Endodermal cell (in vitro differentiated cells): ENCODE data around the gene ARAP2. TPM values are rescaled to one million over a fixed set of nuclear protein-coding genes. Genes with fewer than 3 reads are reported as not detected.

ENCODE experiments used
- DNase-seq: peaks from one replicate; pipeline ENCODE4 v3.0.0-alpha.2; 2017
- H3K27ac ChIP-seq: 2 replicates; pipeline ENCODE4 v1.5.1; 2013; ENCODE audit warnings: mild to moderate bottlenecking, low read depth, low read length, moderate library complexity
- H3K27me3 ChIP-seq: 2 replicates; pipeline ENCODE4 v1.6.1; 2013; ENCODE audit warnings: mild to moderate bottlenecking, low read length, moderate library complexity; ENCODE audit not compliant: insufficient read depth, control insufficient read depth, poor library complexity, severe bottlenecking
- H3K36me3 ChIP-seq: 2 replicates; pipeline ENCODE4 v1.7.0; 2013; ENCODE audit warnings: mild to moderate bottlenecking, low read length, moderate library complexity; ENCODE audit not compliant: control insufficient read depth, insufficient read depth
- H3K4me1 ChIP-seq: one replicate; pipeline ENCODE4 v1.7.0; 2013; ENCODE audit warnings: low read length; ENCODE audit not compliant: control insufficient read depth, insufficient read depth
- H3K4me3 ChIP-seq: 2 replicates; pipeline ENCODE4 v1.5.1; 2013; ENCODE audit warnings: mild to moderate bottlenecking, low read length, moderate library complexity
- H3K9ac ChIP-seq: 2 replicates; pipeline ENCODE4 v1.6.1; 2013; ENCODE audit warnings: mild to moderate bottlenecking, low read length, moderate library complexity; ENCODE audit not compliant: poor library complexity, severe bottlenecking; ENCODE audit errors: extremely low read depth
- H3K9me3 ChIP-seq: 2 replicates; pipeline ENCODE4 v1.6.1; 2013; ENCODE audit warnings: mild to moderate bottlenecking, low read length, moderate library complexity; ENCODE audit not compliant: control insufficient read depth
- H3K27ac Mint-ChIP-seq: 2 replicates; pipeline ENCODE4 v1.8.0; 2020; ENCODE audit warnings: mixed read lengths
- H3K27me3 Mint-ChIP-seq: 2 replicates; pipeline ENCODE4 v1.8.0; 2021; ENCODE audit warnings: mild to moderate bottlenecking, mixed read lengths; ENCODE audit not compliant: insufficient read depth
- H3K36me3 Mint-ChIP-seq: 2 replicates; pipeline ENCODE4 v1.8.0; 2020; ENCODE audit warnings: low read depth, mixed read lengths
- H3K4me1 Mint-ChIP-seq: 2 replicates; pipeline ENCODE4 v1.8.0; 2020; ENCODE audit warnings: mixed read lengths
- H3K4me3 Mint-ChIP-seq: 2 replicates; pipeline ENCODE4 v1.8.0; 2020; ENCODE audit warnings: mild to moderate bottlenecking, moderate library complexity, mixed read lengths
- H3K9me3 Mint-ChIP-seq: 2 replicates; pipeline ENCODE4 v1.8.0; 2020; ENCODE audit warnings: mild to moderate bottlenecking, mixed read lengths
- CTCF ChIP-seq: fragments of 200-600 bp; sonication (generic); conservative IDR thresholded peaks from 2 replicates; pipeline ENCODE4 v1.5.0; 2021; ENCODE audit warnings: antibody characterized with exemption, mild to moderate bottlenecking
- WGBS, 2 experiments: methylation state at CpG; one replicate each; pipeline versions ENCODE4 v1.1.5 to v1.1.7; 2013; ENCODE audit warnings: missing lambda C conversion rate in 2 of 2, mixed read lengths in 1 of 2; ENCODE audit not compliant: insufficient coverage in 1 of 2, insufficient read length in 1 of 2; 5-methylcytosine and 5-hydroxymethylcytosine counted together
- total RNA-seq, 2 donors: library from RNA; stranded (reverse); fragmentation: NEBNext Ultra II Directional in 1 of 2; extraction: Animal tissue kit (Norgen Biotek cat#: 25700) in 1 of 2; gene quantifications; 2 replicates in 1 of 2; 3 replicates in 1 of 2; pipeline ENCODE4 v1.2.1, GENCODE V29; 2021

The ARAP2 gene
- total RNA-seq, 2 donors from 2014 or later = 2.2 to 5.5 TPM

DNA sequence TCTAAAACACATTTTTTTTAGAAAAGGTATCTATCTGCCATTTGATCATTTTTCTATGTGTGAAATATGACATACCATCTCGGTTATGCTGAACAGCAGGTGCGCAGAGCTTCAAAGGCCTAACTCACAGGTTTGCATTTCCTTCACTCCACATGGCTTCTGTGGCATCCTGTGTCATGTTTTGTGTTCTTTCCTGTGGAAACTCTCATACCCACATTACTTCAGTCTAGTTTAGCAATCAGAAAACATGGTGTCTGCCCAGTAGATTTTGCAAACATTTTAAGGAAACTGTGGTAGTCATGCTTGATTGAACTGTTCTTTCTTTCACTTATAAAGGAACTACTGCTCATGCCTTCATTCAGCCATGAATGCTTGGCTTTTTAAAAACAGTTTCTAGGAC, 11.3 kb upstream of the ARAP2 start:
- H3K27ac Mint-ChIP-seq = no peak overlapping the region
- H3K27ac ChIP-seq = no peak overlapping the region
- H3K27me3 ChIP-seq = no peaks in the 10 kb centered on the region
- H3K9ac ChIP-seq = no peak overlapping the region
- no peaks in the 10 kb centered on the region for H3K36me3 ChIP-seq
- no peak for DNase-seq
- no peaks in the 10 kb centered on the region for H3K9me3 ChIP-seq
- no peaks in the 10 kb centered on the region for H3K4me1 Mint-ChIP-seq
- no peak for TF ChIP-seq CTCF
- no peaks in the 10 kb centered on the region for H3K36me3 Mint-ChIP-seq
- no peaks in the 10 kb centered on the region for H3K4me1 ChIP-seq
- no peak overlapping the region for H3K4me3 Mint-ChIP-seq
- no peak overlapping the region for H3K4me3 ChIP-seq
- 89 to 100% methylated on average over 2 of the region's 2 CpGs for WGBS, 2 experiments
- no peaks in the 10 kb centered on the region for H3K9me3 Mint-ChIP-seq
- H3K27me3 Mint-ChIP-seq = no peaks in the 10 kb centered on the region

GRCh38 chr4:36254371-36254770, 10.1 kb upstream of the ARAP2 start:
- H3K4me3 ChIP-seq = no peak overlapping the region
- no peaks in the 10 kb centered on the region for H3K36me3 Mint-ChIP-seq
- H3K9ac ChIP-seq = no peak overlapping the region
- no peaks in the 10 kb centered on the region for H3K4me1 ChIP-seq
- no peaks in the 10 kb centered on the region for H3K27me3 Mint-ChIP-seq
- no peaks in the 10 kb centered on the region for H3K9me3 Mint-ChIP-seq
- no peak for TF ChIP-seq CTCF
- H3K27me3 ChIP-seq = no peaks in the 10 kb centered on the region
- H3K4me3 Mint-ChIP-seq = no peak overlapping the region
- 83 to 92% methylated on average over 2 of the region's 2 CpGs for WGBS, 2 experiments
- H3K9me3 ChIP-seq = no peaks in the 10 kb centered on the region
- no peak for DNase-seq
- H3K27ac ChIP-seq = no peak overlapping the region
- no peaks in the 10 kb centered on the region for H3K36me3 ChIP-seq
- H3K27ac Mint-ChIP-seq = no peak overlapping the region
- no peaks in the 10 kb centered on the region for H3K4me1 Mint-ChIP-seq

DNA sequence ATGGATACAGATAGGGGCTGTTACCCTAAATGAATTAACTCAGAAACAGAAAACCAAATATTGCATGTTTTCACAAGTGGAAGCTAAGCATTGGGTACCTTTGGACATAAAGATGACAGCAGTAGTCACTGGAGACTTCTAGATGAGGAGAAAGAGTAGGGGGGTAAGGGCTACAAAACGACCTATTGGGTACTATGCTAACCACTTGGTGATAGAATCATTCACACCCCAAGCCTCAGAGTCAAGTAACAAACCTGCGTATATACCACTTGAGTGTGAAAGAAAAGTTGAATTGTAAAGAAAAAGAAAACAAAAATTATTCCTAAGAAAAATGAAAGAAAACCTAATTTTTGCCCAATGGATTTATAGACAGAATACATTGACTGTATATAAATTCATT, 7.7 kb upstream of the ARAP2 start:
- Histone ChIP-seq H3K27me3 (no peaks in the 10 kb centered on the region), H3K9me3 (no peaks in the 10 kb centered on the region), H3K9ac (no peak overlapping the region), H3K27ac (no peak overlapping the region), H3K36me3 (no peaks in the 10 kb centered on the region), H3K4me1 (no peaks in the 10 kb centered on the region), H3K4me3 (no peak overlapping the region)
- no peak for DNase-seq
- TF ChIP-seq CTCF = no peak
- H3K4me1 Mint-ChIP-seq = no peaks in the 10 kb centered on the region
- no peaks in the 10 kb centered on the region for H3K36me3 Mint-ChIP-seq
- peaks cover 11% of the 10 kb centered on the region for H3K27me3 Mint-ChIP-seq
- WGBS, 2 experiments = 91% methylated on average over 1 of the region's 2 CpGs; no CpG with 5 or more reads in 1 of the 2 experiments
- no peaks in the 10 kb centered on the region for H3K9me3 Mint-ChIP-seq
- H3K4me3 Mint-ChIP-seq = no peak overlapping the region
- H3K27ac Mint-ChIP-seq = no peak overlapping the region
